Left forelimb (tissue), 1 donor: ENCODE measurements around the gene CILP.
A peak's percentile ranks its signal among the peaks of the same experiment; 100 is the strongest.
"Not testable (repeated sequence)": the region's sequence is repeated elsewhere in the genome, so short reads cannot be mapped to it uniquely, and the experiment has no call there.

Experiments
- DNase-seq: peaks from one replicate; pipeline ENCODE4 v3.0.0-alpha.2; 2018; ENCODE audit warnings: low spot score

CILP gene

GRCh38 chr15:65192016-65192415 lies 19.3 kb downstream of the CILP start:
- no peak for DNase-seq

DNA sequence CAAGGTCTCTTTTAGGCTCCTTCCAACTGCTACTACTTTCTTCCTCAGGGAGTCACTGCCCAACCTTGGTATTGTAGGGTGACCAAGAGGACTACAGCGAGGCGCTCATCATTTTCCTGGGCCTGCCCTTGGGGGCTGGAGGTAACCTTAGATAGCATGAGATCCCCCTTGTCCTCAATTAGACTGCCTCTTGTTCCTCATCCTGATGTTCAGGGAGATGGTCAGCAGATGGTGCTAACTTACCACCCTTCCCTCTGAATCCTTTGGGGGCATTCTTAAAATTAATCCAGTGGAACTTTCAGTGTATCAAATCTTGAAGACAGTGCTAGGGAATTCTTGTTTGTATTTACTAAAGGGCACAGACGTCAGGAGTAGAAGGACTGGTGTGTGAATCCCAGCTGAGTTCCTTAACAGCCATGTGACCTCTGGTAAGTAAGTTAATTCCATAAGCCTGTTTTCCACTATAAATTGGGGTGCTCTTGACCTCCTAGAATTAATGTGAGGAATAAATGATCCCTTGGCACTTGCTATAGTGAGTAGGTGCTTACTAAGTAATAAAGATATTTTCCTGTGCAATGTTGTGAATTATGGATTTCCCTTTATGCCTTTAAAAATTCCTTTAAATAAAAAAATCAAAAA lies 22.1 kb downstream of the CILP start:
- no peak for DNase-seq

DNA sequence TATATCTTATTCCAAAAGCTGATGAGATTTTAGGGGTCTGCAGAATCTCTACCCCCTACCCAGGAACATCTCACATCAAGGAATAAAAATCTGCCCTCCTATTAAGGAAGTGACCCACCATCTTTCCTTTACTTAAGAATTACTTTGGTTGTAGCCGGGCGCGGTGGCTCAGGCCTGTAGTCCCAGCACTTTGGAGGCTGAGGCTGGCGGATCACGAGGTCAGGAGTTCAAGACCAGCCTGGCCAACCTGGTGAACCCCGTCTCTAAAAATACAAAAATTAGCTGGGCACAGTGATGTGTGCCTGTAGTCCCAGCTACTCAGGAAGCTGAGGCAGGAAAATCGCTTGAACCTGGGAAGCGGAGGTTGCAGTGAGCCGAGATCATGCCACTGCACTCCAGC lies 22.8 kb downstream of the CILP start:
- not testable (repeated sequence) for DNase-seq

- peak; percentile 94 for DNase-seq
Observed at GRCh38 chr15:65184868-65185717, 26.2 kb downstream of the CILP start, which contains the start of gene CLPX. Gene CLPX, minus strand, starts transcription at chr15:65185342. Its CDS starts 189 bp downstream, at chr15:65185153.

- DNase-seq: peak; percentile 76
Observed at GRCh38 chr15:65184305-65184867, 26.9 kb downstream of the CILP start.

- DNase-seq: no peak
Observed at GRCh38 chr15:65183865-65184159, 27.5 kb downstream of the CILP start.

DNA sequence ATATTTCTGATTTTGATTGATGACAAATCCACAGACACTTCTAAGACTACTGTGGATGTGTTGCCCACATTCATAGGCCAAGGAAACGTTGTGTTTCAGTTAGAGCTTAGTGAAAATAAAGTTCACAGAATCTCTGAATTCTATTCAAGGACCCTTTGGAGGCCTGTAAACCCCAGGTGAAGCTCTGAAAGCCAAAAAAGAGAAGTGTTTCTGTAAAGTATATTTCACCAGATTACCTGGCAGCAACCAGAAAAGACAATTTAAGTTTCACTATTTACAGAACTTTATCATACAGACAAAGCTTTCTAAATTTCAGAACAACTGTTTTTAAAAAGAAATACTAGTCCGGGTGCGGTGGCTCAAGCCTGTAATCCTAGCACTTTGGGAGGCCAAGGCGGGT lies 28.7 kb downstream of the CILP start:
- DNase-seq: no peak

- DNase-seq: not testable (repeated sequence)
Observed at GRCh38 chr15:65181582-65182353, 29.5 kb downstream of the CILP start.

GRCh38 chr15:65180167-65180566 lies 31.1 kb downstream of the CILP start:
- no peak for DNase-seq

DNA sequence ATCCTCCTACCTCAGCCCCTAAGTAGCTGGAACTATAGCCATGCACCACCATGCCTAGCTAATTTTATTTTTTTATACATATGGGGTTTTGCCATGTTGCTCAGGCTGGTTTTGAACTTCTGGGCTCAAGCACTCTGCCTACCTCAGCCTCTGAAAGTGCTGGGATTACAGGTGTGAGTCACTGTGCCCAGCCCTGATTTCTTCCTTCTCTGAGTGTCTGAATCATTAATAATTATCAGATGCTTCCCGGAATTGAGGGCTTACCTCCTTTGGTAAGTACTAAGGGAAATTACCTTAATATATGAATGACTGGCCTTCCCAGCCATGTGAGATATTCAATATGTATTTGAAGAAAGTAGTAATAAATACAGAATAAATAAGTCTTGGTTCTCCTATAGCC lies 33.4 kb downstream of the CILP start:
- no peak for DNase-seq

GRCh38 chr15:65176056-65176455 lies 35.2 kb downstream of the CILP start:
- DNase-seq: no peak

DNA sequence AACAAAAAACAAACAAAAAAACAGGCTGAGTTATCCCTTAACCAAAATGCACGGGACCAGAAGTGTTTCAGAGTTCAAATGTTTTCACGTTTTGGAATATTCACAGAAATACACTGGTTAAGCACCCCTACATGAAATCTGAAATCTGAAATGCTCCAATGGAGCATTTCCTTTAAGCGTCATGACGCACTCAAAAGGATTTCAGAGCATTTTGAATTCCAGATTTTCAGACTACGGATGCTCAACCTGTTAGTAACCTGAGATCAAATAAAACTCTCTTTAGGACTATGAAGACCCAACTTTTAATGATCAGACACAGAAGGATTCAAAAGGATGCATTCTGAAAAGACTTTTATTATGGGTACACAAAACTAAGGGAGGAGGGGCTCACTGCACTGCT lies 35.8 kb downstream of the CILP start:
- DNase-seq: no peak

GRCh38 chr15:65174509-65174908 lies 36.8 kb downstream of the CILP start:
- DNase-seq: no peak

- DNase-seq: no peak
Observed at GRCh38 chr15:65172531-65172930, 38.7 kb downstream of the CILP start.

- no peak for DNase-seq
Observed at GRCh38 chr15:65171428-65171827, 39.8 kb downstream of the CILP start.

- DNase-seq: no peak
Observed at GRCh38 chr15:65165875-65166274, 45.4 kb downstream of the CILP start.

DNA sequence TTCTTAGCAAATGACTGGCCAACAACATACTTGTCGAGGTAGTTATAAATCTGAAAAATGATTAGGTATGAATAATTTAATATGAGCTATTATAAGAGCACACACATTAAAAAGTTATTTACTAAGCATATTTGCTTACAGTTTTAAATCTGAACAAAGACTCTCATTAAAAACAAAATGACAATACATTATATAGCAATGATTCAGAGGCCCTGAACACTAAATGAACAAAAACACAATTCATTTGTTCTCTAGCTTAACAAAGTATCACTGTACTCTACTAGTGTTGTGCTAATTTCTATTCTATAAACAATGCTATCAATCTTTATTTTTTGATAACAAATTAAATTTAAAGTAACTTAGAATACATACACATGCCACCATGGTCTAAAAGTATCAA lies 47.1 kb downstream of the CILP start:
- DNase-seq: no peak

DNA sequence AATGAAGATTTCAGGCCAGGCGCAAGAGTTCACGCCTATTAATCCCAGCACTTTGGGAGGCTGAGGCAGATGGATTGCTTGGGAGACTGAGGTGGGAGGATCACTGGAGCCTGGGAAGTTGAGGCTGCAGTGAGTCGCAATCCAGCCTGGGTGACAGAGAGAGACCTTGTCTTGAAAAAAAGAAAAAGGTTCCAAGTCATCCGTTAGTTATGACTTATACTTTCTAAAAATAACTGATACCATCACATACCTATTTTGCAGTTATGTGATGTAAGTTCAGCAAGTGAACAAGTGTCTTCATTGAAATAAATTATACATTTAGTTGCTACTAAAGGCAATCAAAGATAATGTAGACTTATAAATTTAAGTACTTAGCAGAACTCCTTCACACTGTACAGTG lies 48.2 kb downstream of the CILP start:
- DNase-seq: no peak

DNA sequence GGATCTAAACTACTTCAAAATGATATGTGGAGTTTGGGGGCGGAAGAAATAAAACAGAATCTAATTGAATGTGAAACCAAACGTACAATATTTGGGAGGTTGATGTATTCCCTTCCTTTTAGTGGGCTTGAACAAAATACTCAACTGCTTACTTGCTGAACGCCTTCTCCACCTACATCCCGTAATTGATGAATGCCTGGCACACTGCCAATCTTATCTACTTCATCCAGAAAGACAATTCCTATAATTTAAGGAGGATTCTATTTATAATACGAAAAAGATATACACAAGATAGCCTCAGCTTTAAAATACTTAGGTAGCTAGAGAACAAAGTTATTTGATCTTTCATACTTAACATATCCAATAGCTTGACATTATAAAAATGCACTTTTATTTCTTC lies 54.6 kb downstream of the CILP start:
- DNase-seq: no peak

- DNase-seq: no peak
Observed at GRCh38 chr15:65154720-65155119, 56.6 kb downstream of the CILP start.

DNA sequence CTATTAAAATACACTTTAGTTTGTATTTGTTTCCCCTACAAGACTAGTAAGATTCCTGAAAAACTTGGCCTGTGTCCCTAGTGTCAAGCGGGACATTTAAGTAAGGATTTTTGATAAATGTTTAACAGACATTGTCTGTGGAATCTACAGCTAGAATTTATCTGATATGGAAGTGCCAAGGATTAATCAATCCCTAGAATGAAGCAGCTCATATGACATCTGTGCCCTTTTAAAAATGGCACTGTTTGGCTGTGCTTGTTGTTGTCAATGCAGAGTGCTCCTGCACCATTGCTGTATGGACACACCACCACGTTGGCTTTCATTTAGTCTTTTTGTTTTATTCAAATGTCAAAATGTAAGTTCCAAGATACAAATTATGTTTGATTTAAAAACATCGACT lies 63.4 kb downstream of the CILP start:
- no peak for DNase-seq

- DNase-seq: no peak
Observed at GRCh38 chr15:65146438-65146837, 64.8 kb downstream of the CILP start.
